ENCODE results near the gene FPGS. TPM values are rescaled to one million over a fixed set of nuclear protein-coding genes. Genes with fewer than 3 reads are reported as not detected.

The FPGS gene
- total and polyA plus RNA-seq, 8 donors, result 27.0 to 85.3 (median 38.9) TPM

DNA sequence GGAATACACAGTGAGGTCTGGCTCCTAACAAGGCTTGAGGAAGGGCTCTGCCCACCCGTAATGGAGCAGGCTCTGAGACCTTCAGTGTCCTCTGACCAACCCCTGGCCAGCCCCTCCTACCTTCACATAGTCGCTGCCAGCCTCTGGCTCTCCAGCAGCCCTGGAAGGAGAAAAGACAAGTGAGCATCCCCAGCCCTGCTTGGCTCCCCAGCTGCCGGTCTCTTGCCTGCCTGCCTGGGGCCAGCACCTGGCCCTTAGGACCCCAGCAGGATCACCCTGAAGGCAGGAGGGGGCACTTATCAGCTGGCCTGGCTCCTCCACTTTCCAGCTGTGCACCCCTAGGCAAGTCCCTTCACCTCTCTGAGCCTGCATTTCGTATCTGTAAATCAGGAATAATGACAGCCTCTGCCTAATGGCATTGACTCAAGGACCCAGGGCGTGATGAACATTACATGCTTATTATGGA is 41.2 kb upstream of the FPGS start:
- H3K9me3 ChIP-seq, result no peaks in the 10 kb centered on the region
- TF ChIP-seq, protein P1, sequence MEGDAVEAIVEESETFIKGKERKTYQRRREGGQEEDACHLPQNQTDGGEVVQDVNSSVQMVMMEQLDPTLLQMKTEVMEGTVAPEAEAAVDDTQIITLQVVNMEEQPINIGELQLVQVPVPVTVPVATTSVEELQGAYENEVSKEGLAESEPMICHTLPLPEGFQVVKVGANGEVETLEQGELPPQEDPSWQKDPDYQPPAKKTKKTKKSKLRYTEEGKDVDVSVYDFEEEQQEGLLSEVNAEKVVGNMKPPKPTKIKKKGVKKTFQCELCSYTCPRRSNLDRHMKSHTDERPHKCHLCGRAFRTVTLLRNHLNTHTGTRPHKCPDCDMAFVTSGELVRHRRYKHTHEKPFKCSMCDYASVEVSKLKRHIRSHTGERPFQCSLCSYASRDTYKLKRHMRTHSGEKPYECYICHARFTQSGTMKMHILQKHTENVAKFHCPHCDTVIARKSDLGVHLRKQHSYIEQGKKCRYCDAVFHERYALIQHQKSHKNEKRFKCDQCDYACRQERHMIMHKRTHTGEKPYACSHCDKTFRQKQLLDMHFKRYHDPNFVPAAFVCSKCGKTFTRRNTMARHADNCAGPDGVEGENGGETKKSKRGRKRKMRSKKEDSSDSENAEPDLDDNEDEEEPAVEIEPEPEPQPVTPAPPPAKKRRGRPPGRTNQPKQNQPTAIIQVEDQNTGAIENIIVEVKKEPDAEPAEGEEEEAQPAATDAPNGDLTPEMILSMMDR (IDR thresholded peaks at IDR 0.05), result no peak
- FAIRE-seq (no peak), DNase-seq (no peak), ATAC-seq (no peak)
- WGBS, 2 donors, result 53 to 61% methylated on average over 5 of the region's 5 CpGs
- H3K36me3 ChIP-seq, result no peaks in the 10 kb centered on the region
- H3K27ac ChIP-seq, result no peak overlapping the region
- no peak overlapping the region for H3K4me3 ChIP-seq
- no peaks in the 10 kb centered on the region for H3K4me1 ChIP-seq
- H3K27me3 ChIP-seq, result no peaks in the 10 kb centered on the region
- intact Hi-C loops (cut with DNase I), result no loop called here

DNA sequence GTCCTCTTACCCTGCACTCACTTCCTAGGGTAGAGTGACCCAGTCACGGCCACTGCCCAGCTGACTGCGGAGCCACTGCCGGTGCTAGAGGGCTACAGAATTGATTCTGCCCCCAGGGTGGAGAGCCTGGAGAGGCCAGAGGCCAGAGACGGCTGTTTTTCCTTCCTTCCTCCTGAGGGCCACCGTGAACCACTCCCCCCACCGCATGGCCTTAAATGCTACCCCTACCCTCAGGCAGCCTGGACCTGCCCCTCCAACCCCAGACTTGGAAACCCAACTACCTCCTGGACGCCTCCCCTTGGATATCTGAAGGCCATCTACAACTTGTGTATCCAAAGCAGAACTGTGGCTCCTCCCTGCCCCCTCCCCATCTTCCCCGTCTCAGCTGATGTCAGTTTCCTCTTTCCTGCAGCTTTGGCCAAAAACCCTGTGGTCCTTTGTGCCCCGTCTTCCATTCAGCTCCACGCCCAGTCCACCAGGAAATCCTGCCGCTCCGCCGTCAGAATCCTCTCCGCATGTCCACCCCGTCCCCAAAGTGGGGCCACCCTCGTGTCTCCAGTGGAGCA is 40.5 kb upstream of the FPGS start:
- H3K27ac ChIP-seq, result no peak overlapping the region
- intact Hi-C loops (cut with DNase I), result no loop called here
- no peaks in the 10 kb centered on the region for H3K9me3 ChIP-seq
- H3K4me1 ChIP-seq, result no peaks in the 10 kb centered on the region
- 50 to 51% methylated on average over 16 of the region's 16 CpGs for WGBS, 2 donors
- TF ChIP-seq, protein P1 (IDR thresholded peaks at IDR 0.05), result no peak
- ATAC-seq (peak in 3 of 4 donors; percentile 19 to 56 (median 48)), FAIRE-seq (no peak), DNase-seq (no peak)
- no peaks in the 10 kb centered on the region for H3K36me3 ChIP-seq
- no peak overlapping the region for H3K4me3 ChIP-seq
- no peaks in the 10 kb centered on the region for H3K27me3 ChIP-seq

DNA sequence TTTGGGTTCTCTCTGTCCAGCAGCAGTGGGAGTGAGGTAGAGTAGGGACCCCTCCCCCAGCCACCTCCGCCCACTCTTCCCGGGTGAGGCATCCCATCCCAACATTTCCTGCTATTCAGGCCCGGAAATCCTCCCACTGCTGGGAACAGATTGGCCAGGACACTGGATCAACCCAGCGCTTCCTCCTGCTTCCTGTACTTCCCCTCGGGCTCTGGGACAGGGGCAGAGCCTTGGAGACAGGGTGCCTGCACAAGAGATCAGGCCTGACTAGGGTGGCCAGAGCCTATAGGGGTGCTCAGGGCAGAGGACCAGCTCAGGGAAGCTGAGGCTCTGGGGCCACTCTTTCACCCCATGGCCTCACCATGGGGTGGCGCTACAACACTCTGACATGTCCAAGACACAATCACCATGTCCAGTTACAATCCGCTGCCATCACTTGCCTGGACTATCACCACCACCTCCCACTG is 38.7 kb upstream of the FPGS start:
- 44 to 59% methylated on average over 7 of the region's 7 CpGs for WGBS, 2 donors
- Histone ChIP-seq H3K9me3 (no peaks in the 10 kb centered on the region), H3K4me3 (no peak overlapping the region), H3K36me3 (no peaks in the 10 kb centered on the region), H3K4me1 (no peaks in the 10 kb centered on the region), H3K27ac (no peak overlapping the region), H3K27me3 (no peaks in the 10 kb centered on the region)
- intact Hi-C loops (cut with DNase I), result no loop called here
- FAIRE-seq, result no peak
- ATAC-seq, result peak; percentile 44 to 78 (median 63)
- peak in 1 of 6 donors; percentile 73 for DNase-seq
- TF ChIP-seq, protein P1 (IDR thresholded peaks at IDR 0.05), result no peak

DNA sequence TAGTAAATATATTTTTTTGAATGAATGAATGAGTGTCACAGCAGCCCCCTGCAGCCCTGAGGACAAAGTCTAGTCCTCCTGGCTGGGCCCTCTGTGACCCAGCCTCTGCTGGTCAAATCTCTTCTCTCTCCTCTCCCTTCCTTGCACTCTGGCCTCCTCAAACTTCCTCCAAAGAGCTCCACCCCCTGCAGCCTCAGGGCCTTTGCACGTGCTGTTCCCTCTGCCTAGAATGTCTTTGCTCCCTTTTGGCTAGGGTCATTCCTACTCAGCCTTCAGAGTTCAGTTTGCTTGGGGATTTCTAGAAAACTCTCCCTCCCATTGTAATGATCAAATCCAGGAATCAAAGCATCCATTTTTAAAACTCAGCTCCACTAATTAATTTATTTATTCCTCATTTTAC is 37.3 kb upstream of the FPGS start:
- no peak for ATAC-seq
- no peaks in the 10 kb centered on the region for H3K9me3 ChIP-seq
- H3K36me3 ChIP-seq, result no peaks in the 10 kb centered on the region
- intact Hi-C loops (cut with DNase I), result no loop called here
- TF ChIP-seq, protein P1 (IDR thresholded peaks at IDR 0.05), result no peak
- 78 to 94% methylated on average over 1 of the region's 1 CpG for WGBS, 2 donors
- peaks cover 0 to 3% (median 0%) of the 10 kb centered on the region in 3 donors for H3K4me1 ChIP-seq
- H3K27ac ChIP-seq, result no peak overlapping the region
- no peak for FAIRE-seq
- no peak for DNase-seq
- H3K4me3 ChIP-seq, result no peak overlapping the region
- no peaks in the 10 kb centered on the region for H3K27me3 ChIP-seq

DNA sequence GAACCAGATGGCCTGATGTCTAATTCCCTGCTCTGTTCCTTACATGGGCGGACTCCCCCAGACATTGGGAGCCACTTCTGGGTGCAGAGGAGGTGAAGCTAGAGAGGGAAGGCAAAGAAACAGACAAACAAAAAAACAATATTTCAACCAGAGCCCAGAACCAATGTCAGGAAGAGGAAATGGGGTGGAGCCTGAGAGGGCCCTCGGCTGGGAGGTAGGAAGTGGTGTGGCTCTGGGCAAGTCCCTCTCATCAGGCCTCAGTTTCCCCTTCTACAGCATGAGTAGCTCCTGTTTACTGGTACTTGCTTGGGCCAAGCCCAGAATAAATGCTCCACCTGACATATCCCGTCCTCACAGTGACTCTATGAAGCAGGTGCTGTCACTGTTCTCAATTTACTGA is 35.3 kb upstream of the FPGS start:
- no peak for DNase-seq
- H3K4me1 ChIP-seq, result peaks cover 0 to 8% (median 4%) of the 10 kb centered on the region in 3 donors

More for the DNA sequence above, 35.3 kb upstream of the FPGS start:
- no peak for ATAC-seq
- TF ChIP-seq, protein P1 (IDR thresholded peaks at IDR 0.05), result no peak
- 63 to 82% methylated on average over 3 of the region's 3 CpGs for WGBS, 2 donors
- Histone ChIP-seq H3K9me3 (no peaks in the 10 kb centered on the region), H3K27me3 (no peaks in the 10 kb centered on the region), H3K36me3 (no peaks in the 10 kb centered on the region), H3K27ac (no peak overlapping the region), H3K4me3 (no peak overlapping the region)
- intact Hi-C loops (cut with DNase I), result no loop called here
- no peak for FAIRE-seq
